Activated CD8-positive, alpha-beta memory T cell treated with anti-CD3 and anti-CD28 coated beads, Interleukin-2, amount 10 ng/mL, durations not matched to agents 7 days and 5 days (primary cell): ENCODE data around the gene RUBCN. TPM values are rescaled to one million over a fixed set of nuclear protein-coding genes. Genes with fewer than 3 reads are reported as not detected.
"Not testable (repeated sequence)": the region's sequence is repeated elsewhere in the genome, so short reads cannot be mapped to it uniquely, and the experiment has no call there.

Source experiments
- ATAC-seq: fragments of 150-1000 bp; cut with Tn5 transposase; one replicate; pipeline ENCODE4 v1.10.0; 2021; ENCODE audit warnings: moderate library complexity
- CTCF ChIA-PET: fragments of 350-600 bp; sonication (Branson Sonifier 250); formaldehyde crosslinking; loops from one replicate; lab custom pipeline; 2021; ENCODE audit warnings: antibody characterized with exemption; lab: Charles Lee
- DNase-seq: peaks from one replicate; pipeline ENCODE4 v3.0.0-alpha.2; 2020
- H3K27ac Mint-ChIP-seq: one replicate; pipeline ENCODE4 v1.8.0; 2021; ENCODE audit warnings: mild to moderate bottlenecking, mixed read lengths
- H3K27me3 Mint-ChIP-seq: one replicate; pipeline ENCODE4 v1.8.0; 2021; ENCODE audit warnings: mixed read lengths
- H3K36me3 Mint-ChIP-seq: one replicate; pipeline ENCODE4 v1.8.0; 2021; ENCODE audit warnings: mild to moderate bottlenecking, mixed read lengths
- H3K4me1 Mint-ChIP-seq: one replicate; pipeline ENCODE4 v1.8.0; 2021; ENCODE audit warnings: mixed read lengths
- H3K4me3 Mint-ChIP-seq: one replicate; pipeline ENCODE4 v1.8.0; 2021; ENCODE audit warnings: mild to moderate bottlenecking, moderate library complexity, mixed read lengths
- H3K9me3 Mint-ChIP-seq: one replicate; pipeline ENCODE4 v1.8.0; 2022; ENCODE audit warnings: low read depth, mixed read lengths
- total RNA-seq, 2 experiments: library from RNA; stranded (reverse); gene quantifications; one replicate each; pipeline ENCODE4 v1.2.3, GENCODE V29; 2021

The RUBCN gene
- total RNA-seq, 2 experiments from 2014 or later = 55.5 to 58.9 TPM

- no peaks in the 10 kb centered on the region for H3K9me3 Mint-ChIP-seq
- ATAC-seq = no peak
- no peak overlapping the region for H3K27ac Mint-ChIP-seq
- no peak for DNase-seq
- peaks cover 8% of the 10 kb centered on the region for H3K36me3 Mint-ChIP-seq
- no peaks in the 10 kb centered on the region for H3K27me3 Mint-ChIP-seq
- no peak overlapping the region for H3K4me3 Mint-ChIP-seq
- CTCF ChIA-PET = interaction anchor here (4.6 kb wide), 1 partner anchor 72 kb away, joined by 24 read pairs; no protein-coding TSS in a partner anchor
- H3K4me1 Mint-ChIP-seq = no peaks in the 10 kb centered on the region
These were observed 66.3 kb downstream of the RUBCN start for GRCh38 chr3:197670361-197670760.

- H3K4me1 Mint-ChIP-seq = peaks cover 2% of the 10 kb centered on the region
- no peaks in the 10 kb centered on the region for H3K9me3 Mint-ChIP-seq
- H3K27ac Mint-ChIP-seq = no peak overlapping the region
- no peaks in the 10 kb centered on the region for H3K27me3 Mint-ChIP-seq
- H3K4me3 Mint-ChIP-seq = no peak overlapping the region
- DNase-seq (no peak), ATAC-seq (no peak)
- no peaks in the 10 kb centered on the region for H3K36me3 Mint-ChIP-seq
- CTCF ChIA-PET = interaction anchor here (0.6 to 1.2 kb wide), 3 partner anchors 14 to 69 kb away, joined by 3 to 5 read pairs (median 3); no protein-coding TSS in a partner anchor
These were observed 68.7 kb downstream of the RUBCN start for GRCh38 chr3:197667968-197668367.

- not testable (repeated sequence) for H3K4me1 Mint-ChIP-seq, H3K27me3 Mint-ChIP-seq, H3K36me3 Mint-ChIP-seq, ATAC-seq, DNase-seq, H3K9me3 Mint-ChIP-seq, H3K4me3 Mint-ChIP-seq, H3K27ac Mint-ChIP-seq
- CTCF ChIA-PET = interaction anchor here (0.6 kb wide), 1 partner anchor 68 kb away, joined by 3 read pairs; no protein-coding TSS in a partner anchor
These were observed 69.4 kb downstream of the RUBCN start for GRCh38 chr3:197667293-197667692.

- H3K36me3 Mint-ChIP-seq, H3K27me3 Mint-ChIP-seq, DNase-seq, H3K9me3 Mint-ChIP-seq, H3K27ac Mint-ChIP-seq, ATAC-seq, H3K4me3 Mint-ChIP-seq, H3K4me1 Mint-ChIP-seq, CTCF ChIA-PET: not testable (repeated sequence)
These were observed 70.4 kb downstream of the RUBCN start for GRCh38 chr3:197666221-197666842.

GRCh38 chr3:197665549-197665948 is 71.2 kb downstream of the RUBCN start:
- not testable (repeated sequence) for H3K9me3 Mint-ChIP-seq, H3K27me3 Mint-ChIP-seq
- peak; percentile 6 for ATAC-seq

GRCh38 chr3:197665142-197665491 is 71.6 kb downstream of the RUBCN start:
- DNase-seq, H3K4me1 Mint-ChIP-seq, H3K36me3 Mint-ChIP-seq, H3K27ac Mint-ChIP-seq, H3K9me3 Mint-ChIP-seq, H3K27me3 Mint-ChIP-seq, CTCF ChIA-PET: not testable (repeated sequence)
- ATAC-seq = peak; percentile 97
- peak overlapping the region; percentile 50 for H3K4me3 Mint-ChIP-seq

More at GRCh38 chr3:197665549-197665948, 71.2 kb downstream of the RUBCN start:
- CTCF ChIA-PET, H3K27ac Mint-ChIP-seq, H3K4me3 Mint-ChIP-seq, H3K36me3 Mint-ChIP-seq, DNase-seq, H3K4me1 Mint-ChIP-seq: not testable (repeated sequence)

- ATAC-seq (peak; percentile 71), DNase-seq (peak; percentile 52)
- CTCF ChIA-PET, H3K4me1 Mint-ChIP-seq, H3K9me3 Mint-ChIP-seq, H3K27ac Mint-ChIP-seq, H3K36me3 Mint-ChIP-seq, H3K27me3 Mint-ChIP-seq: not testable (repeated sequence)
- peak overlapping the region; percentile 50 for H3K4me3 Mint-ChIP-seq
These were observed 72.1 kb downstream of the RUBCN start for GRCh38 chr3:197664414-197665141.

- H3K36me3 Mint-ChIP-seq, ATAC-seq, H3K9me3 Mint-ChIP-seq, CTCF ChIA-PET, H3K27me3 Mint-ChIP-seq, H3K4me3 Mint-ChIP-seq, H3K27ac Mint-ChIP-seq, DNase-seq, H3K4me1 Mint-ChIP-seq: not testable (repeated sequence)
These were observed 73.2 kb downstream of the RUBCN start for GRCh38 chr3:197663367-197664140.

GRCh38 chr3:197662352-197662751 is 74.4 kb downstream of the RUBCN start:
- CTCF ChIA-PET, ATAC-seq, H3K36me3 Mint-ChIP-seq, H3K4me1 Mint-ChIP-seq, H3K9me3 Mint-ChIP-seq, H3K27ac Mint-ChIP-seq, H3K4me3 Mint-ChIP-seq, DNase-seq, H3K27me3 Mint-ChIP-seq: not testable (repeated sequence)

- H3K4me1 Mint-ChIP-seq, H3K27ac Mint-ChIP-seq, H3K36me3 Mint-ChIP-seq, H3K27me3 Mint-ChIP-seq, DNase-seq, H3K9me3 Mint-ChIP-seq, H3K4me3 Mint-ChIP-seq, ATAC-seq, CTCF ChIA-PET: not testable (repeated sequence)
These were observed 74.8 kb downstream of the RUBCN start for GRCh38 chr3:197661874-197662273.

- H3K27ac Mint-ChIP-seq, H3K27me3 Mint-ChIP-seq, H3K9me3 Mint-ChIP-seq, H3K36me3 Mint-ChIP-seq, ATAC-seq, DNase-seq, H3K4me1 Mint-ChIP-seq, H3K4me3 Mint-ChIP-seq, CTCF ChIA-PET: not testable (repeated sequence)
These were observed 75.4 kb downstream of the RUBCN start for GRCh38 chr3:197661234-197661834.

- H3K27me3 Mint-ChIP-seq, H3K9me3 Mint-ChIP-seq, H3K36me3 Mint-ChIP-seq, ATAC-seq, DNase-seq, CTCF ChIA-PET, H3K4me3 Mint-ChIP-seq, H3K27ac Mint-ChIP-seq: not testable (repeated sequence)
- peaks cover 15% of the 10 kb centered on the region for H3K4me1 Mint-ChIP-seq
These were observed 77.0 kb downstream of the RUBCN start for GRCh38 chr3:197659701-197660100.

GRCh38 chr3:197659144-197659543 is 77.6 kb downstream of the RUBCN start:
- DNase-seq, H3K27me3 Mint-ChIP-seq, H3K27ac Mint-ChIP-seq, ATAC-seq, H3K4me3 Mint-ChIP-seq, CTCF ChIA-PET, H3K9me3 Mint-ChIP-seq, H3K36me3 Mint-ChIP-seq: not testable (repeated sequence)
- H3K4me1 Mint-ChIP-seq = peaks cover 12% of the 10 kb centered on the region
